Measurements from ENCODE around the gene PRKCH. TPM values are rescaled to one million over a fixed set of nuclear protein-coding genes. Genes with fewer than 3 reads are reported as not detected.

Gene PRKCH
- total and polyA plus RNA-seq, 3 donors from 2014 or later = 15.0 to 26.8 (median 25.4) TPM

DNA sequence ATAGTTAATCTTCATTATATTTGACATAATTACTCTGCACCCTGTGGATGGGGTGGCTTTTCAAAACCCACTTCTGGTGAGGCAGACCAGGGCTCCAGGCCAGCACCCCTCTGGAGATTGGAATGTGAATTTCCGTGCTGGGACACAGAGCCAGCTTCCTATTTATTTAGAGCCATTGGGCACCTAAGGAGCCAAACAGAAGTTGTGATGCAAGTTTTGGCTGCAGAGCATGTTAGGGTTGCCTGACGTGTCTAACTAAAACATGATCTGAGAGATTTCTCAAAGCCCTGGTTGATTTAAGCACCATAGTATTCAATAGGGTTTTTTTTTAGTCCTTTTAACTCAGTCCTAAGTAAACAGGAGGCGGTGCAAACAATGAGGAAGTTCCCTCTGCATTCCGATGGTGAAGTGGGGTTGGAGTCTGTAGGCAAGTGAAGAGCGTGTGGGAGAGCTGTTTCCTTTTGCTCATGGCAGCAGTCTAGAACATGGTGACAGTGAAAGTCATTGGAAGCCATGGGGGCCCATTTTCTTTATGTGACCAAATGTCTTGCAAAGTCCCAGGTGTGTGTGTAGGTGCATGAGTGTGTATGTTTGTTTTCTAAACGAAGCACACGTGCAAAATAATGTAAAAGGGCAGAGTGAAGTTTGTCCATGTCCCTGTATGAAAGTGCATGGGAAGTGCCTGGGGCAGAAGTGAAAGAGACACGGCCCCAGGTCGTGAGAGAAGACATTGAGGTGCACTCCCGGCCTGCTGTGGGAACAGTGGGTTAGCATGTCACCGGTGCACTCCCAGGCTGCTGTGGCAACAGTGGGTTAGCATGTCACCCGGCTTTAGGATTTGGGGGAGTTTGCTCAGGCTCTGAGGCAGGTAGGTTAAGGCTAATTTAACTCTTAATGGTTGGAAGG, 117.7 kb downstream of the PRKCH start:
- WGBS, 2 donors = 47 to 52% methylated on average over 12 of the region's 12 CpGs
- intact Hi-C loops (cut with DNase I; ENCODE audit: low total_unique reads) = loop anchor here (10.0 kb wide), 1 partner anchor 114 kb away; the partner anchor contains the start of gene PRKCH
- Histone ChIP-seq H3K27ac (no peak overlapping the region), H3K4me3 (no peak overlapping the region), H3K36me3 (ENCODE audit: low read depth, missing control alignments) (no peaks in the 10 kb centered on the region), H3K27me3 (no peaks in the 10 kb centered on the region), H3K4me1 (no peaks in the 10 kb centered on the region), H3K9me3 (no peaks in the 10 kb centered on the region)
- no peak for TF ChIP-seq POLR2A (IDR thresholded peaks at IDR 0.05)
- TF ChIP-seq, protein P1, sequence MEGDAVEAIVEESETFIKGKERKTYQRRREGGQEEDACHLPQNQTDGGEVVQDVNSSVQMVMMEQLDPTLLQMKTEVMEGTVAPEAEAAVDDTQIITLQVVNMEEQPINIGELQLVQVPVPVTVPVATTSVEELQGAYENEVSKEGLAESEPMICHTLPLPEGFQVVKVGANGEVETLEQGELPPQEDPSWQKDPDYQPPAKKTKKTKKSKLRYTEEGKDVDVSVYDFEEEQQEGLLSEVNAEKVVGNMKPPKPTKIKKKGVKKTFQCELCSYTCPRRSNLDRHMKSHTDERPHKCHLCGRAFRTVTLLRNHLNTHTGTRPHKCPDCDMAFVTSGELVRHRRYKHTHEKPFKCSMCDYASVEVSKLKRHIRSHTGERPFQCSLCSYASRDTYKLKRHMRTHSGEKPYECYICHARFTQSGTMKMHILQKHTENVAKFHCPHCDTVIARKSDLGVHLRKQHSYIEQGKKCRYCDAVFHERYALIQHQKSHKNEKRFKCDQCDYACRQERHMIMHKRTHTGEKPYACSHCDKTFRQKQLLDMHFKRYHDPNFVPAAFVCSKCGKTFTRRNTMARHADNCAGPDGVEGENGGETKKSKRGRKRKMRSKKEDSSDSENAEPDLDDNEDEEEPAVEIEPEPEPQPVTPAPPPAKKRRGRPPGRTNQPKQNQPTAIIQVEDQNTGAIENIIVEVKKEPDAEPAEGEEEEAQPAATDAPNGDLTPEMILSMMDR (IDR thresholded peaks at IDR 0.05) = no peak
- no peak for DNase-seq

DNA sequence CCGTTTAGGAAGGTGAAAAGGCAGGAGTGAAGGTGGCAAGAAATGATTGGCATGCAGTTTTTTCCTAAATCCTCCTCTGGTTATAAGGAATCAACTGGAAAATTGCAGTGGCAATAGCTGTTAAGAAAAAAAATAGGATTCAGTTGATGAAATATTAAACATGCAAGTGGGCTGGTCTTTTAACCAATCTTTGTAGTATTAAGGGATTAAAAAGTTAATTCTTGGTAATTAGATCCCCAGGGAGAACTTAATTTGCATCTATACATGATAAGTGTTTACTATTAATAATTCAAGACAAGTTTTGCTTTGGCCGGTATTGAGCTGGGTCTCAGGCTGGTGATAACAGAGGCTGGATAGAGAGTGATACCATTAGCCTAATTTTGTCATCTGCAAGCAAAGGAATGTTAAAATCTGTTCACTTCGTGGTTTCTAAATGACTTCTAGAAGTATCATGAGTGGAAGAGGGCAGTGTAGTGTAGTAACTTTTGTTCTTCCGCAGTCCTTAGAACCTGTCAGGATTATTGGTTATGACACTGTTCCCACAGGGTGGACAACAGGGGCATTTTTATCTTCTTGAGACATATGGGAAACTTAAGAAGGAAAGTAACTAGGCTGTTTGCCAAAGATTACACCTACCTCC, 118.5 kb downstream of the PRKCH start:
- H3K4me3 ChIP-seq = no peak overlapping the region
- intact Hi-C loops (cut with DNase I; ENCODE audit: low total_unique reads) = loop anchor here (10.0 kb wide), 1 partner anchor 115 kb away; the partner anchor contains the start of gene PRKCH
- H3K4me1 ChIP-seq = no peaks in the 10 kb centered on the region
- no peaks in the 10 kb centered on the region for H3K36me3 ChIP-seq (ENCODE audit: low read depth, missing control alignments)
- 76% methylated on average over 4 of the region's 4 CpGs for WGBS, 2 donors
- TF ChIP-seq, protein P1 (IDR thresholded peaks at IDR 0.05) = no peak
- TF ChIP-seq POLR2A (IDR thresholded peaks at IDR 0.05) = no peak
- H3K9me3 ChIP-seq = no peaks in the 10 kb centered on the region
- DNase-seq = no peak
- H3K27me3 ChIP-seq = no peaks in the 10 kb centered on the region
- no peak overlapping the region for H3K27ac ChIP-seq

GRCh38 chr14:61443481-61443880, 122.1 kb downstream of the PRKCH start:
- H3K4me3 ChIP-seq = no peak overlapping the region
- H3K27me3 ChIP-seq = no peaks in the 10 kb centered on the region
- TF ChIP-seq, protein P1 (IDR thresholded peaks at IDR 0.05) = no peak
- TF ChIP-seq POLR2A (IDR thresholded peaks at IDR 0.05) = no peak
- intact Hi-C loops (cut with DNase I; ENCODE audit: low total_unique reads) = no loop called here
- H3K4me1 ChIP-seq = no peaks in the 10 kb centered on the region
- 92 to 96% methylated on average over 3 of the region's 3 CpGs for WGBS, 2 donors
- no peaks in the 10 kb centered on the region for H3K36me3 ChIP-seq (ENCODE audit: low read depth, missing control alignments)
- DNase-seq = no peak
- H3K27ac ChIP-seq = no peak overlapping the region
- H3K9me3 ChIP-seq = no peaks in the 10 kb centered on the region

DNA sequence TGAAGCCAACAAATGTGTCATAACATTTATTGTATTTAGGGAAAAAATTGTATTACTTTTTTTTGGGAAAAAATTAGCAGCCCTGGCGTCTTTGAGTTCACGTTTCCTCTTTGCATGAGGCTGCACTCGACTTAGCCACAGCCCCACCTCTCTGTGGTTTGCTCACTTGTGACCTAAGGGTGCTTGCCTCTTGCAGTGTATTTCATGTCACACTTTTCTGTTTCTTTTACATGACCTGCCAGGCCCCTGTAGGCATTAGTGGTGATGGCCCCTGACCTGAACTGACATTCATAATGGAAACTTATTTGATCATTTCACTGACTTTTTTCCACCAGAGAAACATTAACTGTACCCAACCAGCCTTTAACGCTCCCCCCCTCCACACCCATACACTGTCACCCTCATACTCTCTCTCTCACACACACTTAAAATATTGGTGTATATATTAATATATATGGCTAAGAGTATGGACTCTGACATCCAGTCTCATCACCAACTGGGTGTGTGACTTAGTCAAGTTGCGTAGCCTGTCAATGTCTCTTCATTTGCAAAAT, 122.9 kb downstream of the PRKCH start:
- no peak for DNase-seq
- TF ChIP-seq POLR2A (IDR thresholded peaks at IDR 0.05) = no peak
- TF ChIP-seq, protein P1 (IDR thresholded peaks at IDR 0.05) = no peak
- WGBS, 2 donors = 73 to 75% methylated on average over 5 of the region's 5 CpGs
- intact Hi-C loops (cut with DNase I; ENCODE audit: low total_unique reads) = no loop called here
- no peaks in the 10 kb centered on the region for H3K4me1 ChIP-seq
- H3K4me3 ChIP-seq = no peak overlapping the region
- no peak overlapping the region for H3K27ac ChIP-seq
- no peaks in the 10 kb centered on the region for H3K9me3 ChIP-seq
- no peaks in the 10 kb centered on the region for H3K27me3 ChIP-seq
- H3K36me3 ChIP-seq (ENCODE audit: low read depth, missing control alignments) = no peaks in the 10 kb centered on the region
